A549 treated with AZD2906 at 1 μM for 4 hours (cell line): ENCODE results near the gene RPS24. TPM values are rescaled to one million over a fixed set of nuclear protein-coding genes. Genes with fewer than 3 reads are reported as not detected.

ENCODE experiments used
- total RNA-seq: library from RNA; stranded (reverse); fragments of 200-300 nt; extraction: Qiagen RNA extraction; gene quantifications from 5 replicates; pipeline ENCODE4 v1.2.3, GENCODE V29; 2022

The RPS24 gene
- total RNA-seq = 2,853 to 3,605 TPM (median 2,900 TPM) in 5 replicates

DNA sequence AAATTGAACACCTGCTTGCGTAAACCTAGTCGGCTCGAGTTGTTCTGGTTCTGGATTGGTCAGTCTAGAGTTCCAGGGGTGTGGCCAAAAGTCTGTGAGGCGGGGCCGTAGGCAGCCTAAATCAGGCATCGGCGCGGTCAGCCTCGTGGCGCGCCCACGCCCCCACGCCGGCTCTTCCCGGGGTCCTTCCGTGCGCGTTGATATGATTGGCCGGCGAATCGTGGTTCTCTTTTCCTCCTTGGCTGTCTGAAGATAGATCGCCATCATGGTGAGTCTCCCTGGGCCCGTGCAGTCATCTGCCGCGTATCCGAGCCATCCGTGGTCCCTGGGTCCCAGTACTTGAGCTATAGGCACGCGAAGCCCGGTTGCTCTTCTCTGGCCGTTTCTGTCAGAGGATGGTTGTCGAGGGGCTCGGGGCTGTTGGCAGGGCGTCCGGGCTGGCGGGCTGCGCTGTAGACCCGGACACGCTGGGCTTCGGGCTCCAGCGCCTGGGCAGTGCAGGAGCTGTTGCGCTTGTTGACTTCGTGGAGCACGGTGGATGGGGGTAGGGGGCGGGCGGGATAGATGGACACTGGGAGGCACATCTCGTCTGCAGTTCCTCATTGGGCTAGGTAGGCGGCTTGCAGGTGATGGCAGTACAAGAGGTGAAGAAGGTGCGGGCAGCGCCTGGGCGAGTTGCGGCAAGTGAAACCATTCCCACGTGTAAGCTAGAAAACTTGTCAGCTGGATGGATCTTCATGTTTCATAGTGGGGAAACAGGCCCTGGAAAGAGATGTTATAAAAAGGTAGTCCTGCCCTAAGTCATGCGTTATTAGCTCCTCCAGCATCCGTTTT, at the start of gene RPS24:
RPS24 (plus strand) TSS at position 227 of the 834 bp plus-strand sequence; CDS start at position 266, 39 bp downstream.

DNA sequence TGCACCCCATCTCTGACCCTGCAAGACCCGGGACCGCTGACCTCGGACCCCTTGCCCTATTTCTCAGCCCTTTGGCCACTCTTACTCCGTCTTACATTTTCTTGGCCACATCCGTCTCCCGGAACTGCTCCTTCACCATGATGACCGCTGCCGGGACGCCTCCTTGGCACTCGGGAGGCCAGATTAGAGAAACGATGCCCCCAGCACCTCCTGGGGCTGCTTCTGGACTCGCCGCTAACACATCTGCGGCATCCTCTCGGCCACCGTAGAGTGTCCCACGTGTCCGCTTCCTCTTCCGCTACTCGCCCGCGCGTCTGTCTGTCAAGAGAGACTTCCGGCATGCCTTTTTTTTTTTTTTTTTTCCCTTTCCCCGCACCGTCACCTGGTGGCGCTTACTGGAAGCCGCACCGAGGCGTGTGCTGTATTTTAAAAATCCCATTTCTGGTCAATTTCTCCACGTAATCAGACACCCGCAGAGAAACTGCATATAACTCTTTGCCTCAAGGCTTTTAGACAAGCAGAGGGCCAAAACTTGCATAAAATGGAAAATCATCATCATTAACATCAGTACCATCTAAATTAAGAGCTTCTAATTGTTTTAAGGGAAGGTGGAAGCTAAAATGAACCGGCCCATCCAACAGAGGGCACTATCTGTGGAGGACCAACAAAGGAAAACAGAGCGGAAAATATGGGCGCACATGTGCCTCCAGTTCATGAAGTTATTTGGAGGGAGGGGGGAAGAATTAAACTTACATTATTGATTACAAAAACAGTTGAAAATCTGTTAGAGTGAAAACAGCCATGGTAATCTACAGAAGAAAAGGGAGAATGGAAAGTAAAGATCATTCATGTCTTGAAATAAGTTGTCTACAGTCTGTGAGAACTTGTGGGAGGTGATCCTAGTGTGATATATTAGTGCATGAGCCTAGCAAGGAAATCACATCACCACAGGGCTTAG, 4.1 kb upstream of the RPS24 start, which contains the start of gene POLR3A:
POLR3A (minus strand) TSS at position 247 of the 958 bp plus-strand sequence; CDS start at position 139, 108 bp downstream.

Other genes with a start within 250 kb of the RPS24 start
- gene DLG5, start 107.1 kb upstream of the RPS24 start, total RNA-seq = 34.7 to 40.7 TPM (median 38.6 TPM) in 5 replicates
- gene POLR3A, start 4.3 kb upstream of the RPS24 start, total RNA-seq = 12.1 to 13.2 TPM (median 12.6 TPM) in 5 replicates